ENCODE data around the gene ZNF784. TPM values are rescaled to one million over a fixed set of nuclear protein-coding genes. Genes with fewer than 3 reads are reported as not detected.

ZNF784 gene
- total and polyA plus RNA-seq, 2 of the 4 experiments (the other 2 are of a cell fraction) = 2.5 to 3.7 TPM

GRCh38 chr19:55611983-55612645 lies 12.3 kb downstream of the ZNF784 start:
- no peaks in the 10 kb centered on the region for H3K4me1 ChIP-seq (ENCODE audit: control insufficient read depth, insufficient read depth, low read length)
- H3K23ac ChIP-seq (ENCODE audit: low read depth, low read length) = no peak overlapping the region
- 100% methylated on average over 1 of the region's 3 CpGs; no CpG with 5 or more reads in 1 of the 2 experiments for WGBS, 2 experiments (ENCODE audit: extremely low coverage in 2 of 2, insufficient read length in 1 of 2)
- peak overlapping the region; percentile 55 for H2AK9ac ChIP-seq (replicated peaks; ENCODE audit: low read depth, low read length, poor library complexity)
- H3K14ac ChIP-seq (replicated peaks; ENCODE audit: low read depth, low read length) = no peak overlapping the region
- TF ChIP-seq, protein P1, sequence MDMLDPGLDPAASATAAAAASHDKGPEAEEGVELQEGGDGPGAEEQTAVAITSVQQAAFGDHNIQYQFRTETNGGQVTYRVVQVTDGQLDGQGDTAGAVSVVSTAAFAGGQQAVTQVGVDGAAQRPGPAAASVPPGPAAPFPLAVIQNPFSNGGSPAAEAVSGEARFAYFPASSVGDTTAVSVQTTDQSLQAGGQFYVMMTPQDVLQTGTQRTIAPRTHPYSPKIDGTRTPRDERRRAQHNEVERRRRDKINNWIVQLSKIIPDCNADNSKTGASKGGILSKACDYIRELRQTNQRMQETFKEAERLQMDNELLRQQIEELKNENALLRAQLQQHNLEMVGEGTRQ (IDR thresholded peaks at IDR 0.05; ENCODE audit: low read depth, low read length) = no peak
- no peak for TF ChIP-seq MXI1 (IDR thresholded peaks at IDR 0.05; ENCODE audit: borderline replicate concordance, low read depth, low read length)
- TF ChIP-seq MAZ (IDR thresholded peaks at IDR 0.05; ENCODE audit: borderline replicate concordance, low read depth, low read length) = no peak
- no peak for TF ChIP-seq FOS (IDR thresholded peaks at IDR 0.05; ENCODE audit: low read depth, low read length)
- TF ChIP-seq, protein P2, sequence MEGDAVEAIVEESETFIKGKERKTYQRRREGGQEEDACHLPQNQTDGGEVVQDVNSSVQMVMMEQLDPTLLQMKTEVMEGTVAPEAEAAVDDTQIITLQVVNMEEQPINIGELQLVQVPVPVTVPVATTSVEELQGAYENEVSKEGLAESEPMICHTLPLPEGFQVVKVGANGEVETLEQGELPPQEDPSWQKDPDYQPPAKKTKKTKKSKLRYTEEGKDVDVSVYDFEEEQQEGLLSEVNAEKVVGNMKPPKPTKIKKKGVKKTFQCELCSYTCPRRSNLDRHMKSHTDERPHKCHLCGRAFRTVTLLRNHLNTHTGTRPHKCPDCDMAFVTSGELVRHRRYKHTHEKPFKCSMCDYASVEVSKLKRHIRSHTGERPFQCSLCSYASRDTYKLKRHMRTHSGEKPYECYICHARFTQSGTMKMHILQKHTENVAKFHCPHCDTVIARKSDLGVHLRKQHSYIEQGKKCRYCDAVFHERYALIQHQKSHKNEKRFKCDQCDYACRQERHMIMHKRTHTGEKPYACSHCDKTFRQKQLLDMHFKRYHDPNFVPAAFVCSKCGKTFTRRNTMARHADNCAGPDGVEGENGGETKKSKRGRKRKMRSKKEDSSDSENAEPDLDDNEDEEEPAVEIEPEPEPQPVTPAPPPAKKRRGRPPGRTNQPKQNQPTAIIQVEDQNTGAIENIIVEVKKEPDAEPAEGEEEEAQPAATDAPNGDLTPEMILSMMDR (conservative IDR thresholded peaks at IDR 0.05; ENCODE audit: low read depth, low read length) = no peak
- TF ChIP-seq NFE2L2 (IDR thresholded peaks at IDR 0.05; ENCODE audit: low read depth, low read length) = no peak
- TF ChIP-seq ELK1 (IDR thresholded peaks at IDR 0.05; ENCODE audit: borderline replicate concordance, low read depth, low read length) = no peak
- TF ChIP-seq MAFK (IDR thresholded peaks at IDR 0.05; ENCODE audit: low read depth, low read length) = no peak
- TF ChIP-seq RCOR1 (IDR thresholded peaks at IDR 0.05; ENCODE audit: insufficient replicate concordance, low read length) = no peak
- no peak for TF ChIP-seq RAD21 (IDR thresholded peaks at IDR 0.05; ENCODE audit: low read length)
- TF ChIP-seq CHD1 (IDR thresholded peaks at IDR 0.05; ENCODE audit: low read depth, low read length) = no peak
- no peak for TF ChIP-seq POLR2A (IDR thresholded peaks at IDR 0.05; ENCODE audit: low read depth, low read length)
- ChIA-PET POLR2A (ENCODE audit: unreplicated experiment) (no interaction called here), CTCF (interaction anchor here (0.6 kb wide), 1 partner anchor 121 kb away, joined by 3 read pairs; no protein-coding TSS in a partner anchor)
- intact Hi-C loops (cut with micrococcal nuclease) (no loop called here), in situ Hi-C loops (cut with MboI; ENCODE audit: low sequenced_read_pairs) (no loop called here), dilution Hi-C loops (cut with HindIII; ENCODE audit: low sequenced_read_pairs, unreplicated experiment) (no loop called here)
- no peak overlapping the region for H3K18ac ChIP-seq (ENCODE audit: low read depth, low read length)
- H4K91ac ChIP-seq (ENCODE audit: insufficient read depth, low read depth, low read length) = no peak overlapping the region
- no peak overlapping the region for H2AK5ac ChIP-seq (ENCODE audit: low read depth, low read length)
- H3K79me1 ChIP-seq (ENCODE audit: low read depth in 1 of 2, low read length in 2 of 2) = peaks cover 38 to 61% of the 10 kb centered on the region in 2 experiments
- H3K4ac ChIP-seq (ENCODE audit: low read depth, low read length) = no peak overlapping the region
- H4K8ac ChIP-seq (ENCODE audit: low read depth in 2 of 2, low read length in 2 of 2) = no peak overlapping the region
- H2BK5ac ChIP-seq (ENCODE audit: low read depth, low read length, poor library complexity, severe bottlenecking) = no peak overlapping the region
- BruUV-seq (replicated peaks) = no TSS peak
- H3K56ac ChIP-seq (ENCODE audit: extremely low read depth, insufficient read depth, low read length) = no peak overlapping the region
- H3K9me3 ChIP-seq (ENCODE audit: control insufficient read depth, insufficient read depth, low read length) = peaks cover 5% of the 10 kb centered on the region; the same call in 1 of the 2 replicates
- DNase-seq (no peak), ATAC-seq (ENCODE audit: low read depth) (no peak)
- H3K9me1 ChIP-seq (ENCODE audit: insufficient read depth, low read length) = peaks cover 9% of the 10 kb centered on the region; the same call in 1 of the 2 replicates
- no peak overlapping the region for H3K4me2 ChIP-seq (ENCODE audit: low read depth, low read length)
- H2BK20ac ChIP-seq (ENCODE audit: low read depth, low read length) = no peak overlapping the region
- H3K9ac ChIP-seq (ENCODE audit: low read depth, low read length) = no peak overlapping the region
- H2BK120ac ChIP-seq (ENCODE audit: low read depth, low read length) = no peak overlapping the region
- no peaks in the 10 kb centered on the region for H3K27me3 ChIP-seq (ENCODE audit: control insufficient read depth, insufficient read depth, low read length)
- H3K27ac ChIP-seq (ENCODE audit: insufficient read depth, low read length) = no peak overlapping the region
- H2AFZ ChIP-seq (replicated peaks; ENCODE audit: low read length, poor library complexity) = no peak overlapping the region
- no peak overlapping the region for H3K4me3 ChIP-seq (ENCODE audit: insufficient read depth, low read depth, low read length)
- peaks cover 30% of the 10 kb centered on the region for H4K20me1 ChIP-seq (ENCODE audit: insufficient read depth, low read length)
- H2BK15ac ChIP-seq (ENCODE audit: low read depth, low read length) = no peak overlapping the region
- peaks cover 44% of the 10 kb centered on the region for H3K36me3 ChIP-seq (ENCODE audit: control insufficient read depth, insufficient read depth, low read length)
- no peak overlapping the region for H4K5ac ChIP-seq (ENCODE audit: low read depth, low read length)

All from IMR-90 (cell line).